H1 (cell line): ENCODE measurements around the gene SNRNP200. TPM values are rescaled to one million over a fixed set of nuclear protein-coding genes. Genes with fewer than 3 reads are reported as not detected.

Experiments used
- CTCF ChIA-PET: fragments of 300-600 bp; sonication (Branson Sonifier 250); formaldehyde crosslinking; loops from one replicate; lab custom pipeline; 2021; ENCODE audit not compliant: partially characterized antibody; lab: Charles Lee
- POLR2A ChIA-PET: fragments of 300-600 bp; sonication (Branson Sonifier 250); formaldehyde crosslinking; loops from one replicate; lab custom pipeline; 2021; ENCODE audit warnings: inconsistent platforms; ENCODE audit not compliant: partially characterized antibody; lab: Charles Lee
- DNase-seq, 2 experiments: peaks; one replicate each; pipeline versions ENCODE4 v3.0.0 to v3.0.0-alpha.2; 2010 to 2022; ENCODE audit warnings: low spot score in 2 of 2, low read depth in 1 of 2, mixed read lengths in 1 of 2
- FAIRE-seq: peaks from 2 replicates; lab custom pipeline; 2011; peaks lifted over from hg19 to GRCh38; lab: Jason Lieb, UNC
- H2AFZ ChIP-seq: 2 replicates; pipeline ENCODE4 v1.8.1; 2012; ENCODE audit warnings: low read length, inconsistent platforms
- H2AK5ac ChIP-seq: 2 replicates; pipeline ENCODE4 v1.6.1; 2013; ENCODE audit warnings: low read depth, low read length
- H2BK120ac ChIP-seq: replicated peaks from 2 replicates; pipeline ENCODE3; 2013; ENCODE audit warnings: low read depth, low read length, inconsistent platforms
- H2BK12ac ChIP-seq: 2 replicates; pipeline ENCODE4 v1.6.1; 2013; ENCODE audit warnings: low read depth, low read length
- H2BK15ac ChIP-seq: 2 replicates; pipeline ENCODE4 v1.6.1; 2013; ENCODE audit warnings: low read length
- H2BK20ac ChIP-seq: 2 replicates; pipeline ENCODE4 v1.6.1; 2013; ENCODE audit warnings: low read length
- H2BK5ac ChIP-seq: 2 replicates; pipeline ENCODE4 v1.6.1; 2013; ENCODE audit warnings: low read depth, low read length
- H3K14ac ChIP-seq: 2 replicates; pipeline ENCODE4 v1.6.1; 2013; ENCODE audit warnings: inconsistent platforms; ENCODE audit not compliant: insufficient read length
- H3K18ac ChIP-seq: 2 replicates; pipeline ENCODE4 v1.6.1; 2013; ENCODE audit warnings: low read length; ENCODE audit errors: extremely low read depth
- H3K23ac ChIP-seq: 2 replicates; pipeline ENCODE4 v1.6.1; 2013; ENCODE audit warnings: inconsistent platforms; ENCODE audit not compliant: insufficient read length
- H3K23me2 ChIP-seq: 2 replicates; pipeline ENCODE4 v1.6.1; 2013; ENCODE audit warnings: low read depth, low read length
- H3K27ac ChIP-seq: 2 replicates; pipeline ENCODE4 v1.6.1; 2011; ENCODE audit warnings: low read depth, low read length, inconsistent platforms
- H3K27me3 ChIP-seq, 4 experiments: replicated peaks in 1 of 4; 1 replicate in 1 of 4; 2 replicates in 3 of 4; pipeline versions ENCODE4 v1.6.1 to v1.8.1; 2011 to 2013; ENCODE audit warnings: low read length in 3 of 4, mild to moderate bottlenecking in 3 of 4, inconsistent platforms in 2 of 4, mixed read lengths in 2 of 4, moderate library complexity in 1 of 4; ENCODE audit not compliant: control insufficient read depth in 3 of 4, insufficient read depth in 3 of 4; ENCODE audit errors: extremely low read depth in 1 of 4
- H3K36me3 ChIP-seq, 4 experiments: 2 replicates each; pipeline versions ENCODE4 v1.6.1 to v1.8.1; 2011 to 2013; ENCODE audit warnings: mild to moderate bottlenecking in 4 of 4, low read length in 3 of 4, moderate library complexity in 2 of 4, control low read depth in 1 of 4, inconsistent platforms in 1 of 4; ENCODE audit not compliant: insufficient read depth in 4 of 4, control insufficient read depth in 2 of 4
- H3K4ac ChIP-seq: replicated peaks from 2 replicates; pipeline ENCODE3; 2013; ENCODE audit warnings: low read length, low read depth, mixed read lengths, inconsistent platforms; ENCODE audit not compliant: insufficient read length
- H3K4me1 ChIP-seq, 4 experiments: replicated peaks in 1 of 4; 1 replicate in 1 of 4; 2 replicates in 3 of 4; pipeline versions ENCODE4 v1.6.1 to v1.8.1; 2011 to 2013; ENCODE audit warnings: low read length in 3 of 4, inconsistent platforms in 2 of 4, mixed read lengths in 1 of 4; ENCODE audit not compliant: insufficient read depth in 4 of 4, control insufficient read depth in 3 of 4
- H3K4me2 ChIP-seq, 2 experiments: 2 replicates each; pipeline versions ENCODE4 v1.6.1 to v1.8.1; 2011 to 2013; ENCODE audit warnings: low read depth in 2 of 2, low read length in 2 of 2, control low read depth in 1 of 2, inconsistent platforms in 1 of 2, mild to moderate bottlenecking in 1 of 2; ENCODE audit not compliant: insufficient read depth in 1 of 2
- H3K4me3 ChIP-seq, 4 experiments: fragments of 200-600, 300-600 bp in 1 of 4; sonication (generic), shearing (Covaris generic), sonication (Bioruptor Twin) in 1 of 4; 2 replicates each; pipeline versions ENCODE4 v1.5.1 to v1.8.1; 2011 to 2016; ENCODE audit warnings: low read length in 4 of 4, low read depth in 3 of 4, control low read depth in 2 of 4, inconsistent platforms in 2 of 4, mild to moderate bottlenecking in 2 of 4, mixed read lengths in 1 of 4, moderate library complexity in 1 of 4; ENCODE audit not compliant: insufficient read depth in 2 of 4; ENCODE audit errors: extremely low read depth in 1 of 4
- H3K56ac ChIP-seq: replicated peaks from 2 replicates; pipeline ENCODE3; 2013; ENCODE audit warnings: low read depth, mild to moderate bottlenecking, mixed read lengths, low read length, inconsistent platforms; ENCODE audit not compliant: insufficient read length
- H3K79me1 ChIP-seq: 2 replicates; pipeline ENCODE4 v1.6.1; 2013; ENCODE audit warnings: low read depth, low read length, control low read depth
- H3K79me2 ChIP-seq, 2 experiments: 2 replicates each; pipeline versions ENCODE4 v1.6.1 to v1.8.1; 2012 to 2013; ENCODE audit warnings: low read length in 2 of 2, mild to moderate bottlenecking in 2 of 2, inconsistent platforms in 1 of 2; ENCODE audit not compliant: insufficient read depth in 2 of 2, control insufficient read depth in 1 of 2
- H3K9ac ChIP-seq, 4 experiments: replicated peaks in 1 of 4; 1 replicate in 1 of 4; 2 replicates in 3 of 4; pipeline versions ENCODE4 v1.6.1 to v1.8.1; 2011 to 2013; ENCODE audit warnings: low read depth in 3 of 4, low read length in 3 of 4, control low read depth in 2 of 4, mild to moderate bottlenecking in 2 of 4, moderate library complexity in 2 of 4, inconsistent platforms in 1 of 4; ENCODE audit errors: extremely low read depth in 1 of 4
- H3K9me3 ChIP-seq, 2 experiments: 2 replicates each; pipeline versions ENCODE4 v1.6.1 to v1.8.1; 2012 to 2013; ENCODE audit warnings: mild to moderate bottlenecking in 2 of 2, moderate library complexity in 2 of 2, control low read depth in 1 of 2, inconsistent platforms in 1 of 2, low read depth in 1 of 2, low read length in 1 of 2, mixed read lengths in 1 of 2; ENCODE audit not compliant: insufficient read depth in 2 of 2
- H4K20me1 ChIP-seq, 2 experiments: replicated peaks in 1 of 2; 2 replicates each; pipeline versions ENCODE3 to v1.8.1; 2011 to 2013; ENCODE audit warnings: inconsistent platforms in 2 of 2, low read length in 2 of 2, mild to moderate bottlenecking in 1 of 2; ENCODE audit not compliant: insufficient read depth in 2 of 2, control insufficient read depth in 1 of 2
- H4K5ac ChIP-seq: 2 replicates; pipeline ENCODE4 v1.6.1; 2013; ENCODE audit warnings: low read length, low read depth, mixed read lengths, inconsistent platforms; ENCODE audit not compliant: insufficient read length
- H4K8ac ChIP-seq: 2 replicates; pipeline ENCODE4 v1.8.0; 2013; ENCODE audit warnings: mild to moderate bottlenecking, moderate library complexity, low read length, inconsistent platforms; ENCODE audit not compliant: insufficient read depth; ENCODE audit errors: extremely low read depth
- H4K91ac ChIP-seq: replicated peaks from 2 replicates; pipeline ENCODE3; 2013; ENCODE audit warnings: low read length, mixed read lengths, inconsistent platforms; ENCODE audit not compliant: insufficient read length
- ATF2 ChIP-seq: IDR thresholded peaks from 2 replicates; pipeline ENCODE4 v1.6.1; 2012; ENCODE audit warnings: low read length, inconsistent platforms
- CBX5 ChIP-seq: fragments of 300-800, 300-1000 bp; sonication (generic); IDR thresholded peaks from 2 replicates; pipeline ENCODE4 v1.7.1; 2016; ENCODE audit warnings: antibody characterized with exemption, low read length, low read depth
- EGR1 ChIP-seq: IDR thresholded peaks from 2 replicates; pipeline ENCODE4 v1.6.1; 2011; ENCODE audit warnings: low read depth, low read length, borderline replicate concordance
- HDAC6 ChIP-seq: IDR thresholded peaks from one replicate; pipeline ENCODE4 v1.7.1; 2012; ENCODE audit warnings: low read depth, mild to moderate bottlenecking, inconsistent platforms, low read length, moderate library complexity
- JUND ChIP-seq: IDR thresholded peaks from 2 replicates; pipeline ENCODE4 v1.6.1; 2011; ENCODE audit warnings: mild to moderate bottlenecking, improper control_type of control experiment, low read length
- MAFK ChIP-seq: IDR thresholded peaks from 2 replicates; pipeline ENCODE4 v1.6.1; 2012; ENCODE audit warnings: low read depth, mild to moderate bottlenecking, improper control_type of control experiment, low read length
- PHF8 ChIP-seq: fragments of 200-600 bp; sonication (generic); conservative IDR thresholded peaks from 2 replicates; pipeline ENCODE4 v1.7.1; 2012; ENCODE audit warnings: low read depth, mild to moderate bottlenecking, inconsistent platforms, low read length, moderate library complexity
- POLR2A ChIP-seq, 2 experiments: IDR thresholded peaks; 1 replicate in 1 of 2; 2 replicates in 1 of 2; pipeline ENCODE4 v1.6.1; 2011; ENCODE audit warnings: low read depth in 2 of 2, low read length in 2 of 2, mild to moderate bottlenecking in 2 of 2; ENCODE audit errors: control extremely low read depth in 1 of 2
- RAD21 ChIP-seq, 2 experiments: IDR thresholded peaks in 1 of 2; conservative IDR thresholded peaks in 1 of 2; 2 replicates each; pipeline ENCODE4 v1.6.1; 2011; ENCODE audit warnings: low read depth in 2 of 2, low read length in 2 of 2, improper control_type of control experiment in 1 of 2, inconsistent platforms in 1 of 2, mild to moderate bottlenecking in 1 of 2, moderate library complexity in 1 of 2
- RXRA ChIP-seq: IDR thresholded peaks from 2 replicates; pipeline ENCODE4 v1.6.1; 2011; ENCODE audit warnings: low read depth, mild to moderate bottlenecking, low read length, moderate library complexity; ENCODE audit not compliant: insufficient read depth
- SIRT6 ChIP-seq: IDR thresholded peaks from one replicate; pipeline ENCODE4 v1.7.1; 2012; ENCODE audit warnings: low read length, inconsistent platforms
- SP1 ChIP-seq: IDR thresholded peaks from 2 replicates; pipeline ENCODE4 v1.6.1; 2011; ENCODE audit warnings: low read depth, low read length
- SP4 ChIP-seq: IDR thresholded peaks from 2 replicates; pipeline ENCODE4 v1.6.1; 2012; ENCODE audit warnings: low read length, inconsistent platforms
- TAF1 ChIP-seq: IDR thresholded peaks from 2 replicates; pipeline ENCODE4 v1.6.1; 2011; ENCODE audit warnings: mild to moderate bottlenecking, low read depth, low read length
- WGBS, 2 experiments: shearing (Covaris generic) in 1 of 2; methylation state at CpG; one replicate each; pipeline versions ENCODE4 v1.1.6 to v1.1.7; 2013 to 2015; ENCODE audit warnings: low lambda C conversion rate in 2 of 2, mixed read lengths in 2 of 2, inconsistent platforms in 1 of 2, low coverage in 1 of 2, missing lambda C conversion rate in 1 of 2; ENCODE audit not compliant: insufficient replicate concordance in 2 of 2, insufficient coverage in 1 of 2, insufficient read length in 1 of 2; ENCODE audit errors: extremely low coverage in 1 of 2, missing lambda C conversion rate in 1 of 2; 5-methylcytosine and 5-hydroxymethylcytosine counted together
- polyA plus RNA-seq, 7 experiments: library from polyadenylated mRNA; depleted of rRNA in 3 of 7; stranded (reverse) in 5 of 7; unstranded in 2 of 7; fragments of >200 nt in 5 of 7; fragments of 200-250 nt in 2 of 7; gene quantifications; 1 replicate in 5 of 7; 2 replicates in 1 of 7; 4 replicates in 1 of 7; pipeline versions ENCODE4 v1.2.1 to v1.2.3, GENCODE V29; 2011 to 2013; ENCODE audit warnings: missing spikeins in 2 of 7, mixed read lengths in 2 of 7
- total RNA-seq: library from RNA; stranded (reverse); fragmentation: NEBNext Ultra II Directional; extraction: Animal tissue kit (Norgen Biotek cat#: 25700); gene quantifications from 2 replicates; pipeline ENCODE4 v1.2.1, GENCODE V29; 2021

Gene SNRNP200
- total and polyA plus RNA-seq, 2 of the 8 experiments (the other 6 are each of a cell fraction or from before 2014, with no cell fraction given) = 190 to 289 TPM

GRCh38 chr2:96233436-96233835 is 71.9 kb downstream of the SNRNP200 start:
- H2BK20ac ChIP-seq = no peak overlapping the region
- H3K4me2 ChIP-seq = no peak overlapping the region
- no peak overlapping the region for H3K4ac ChIP-seq
- H3K4me3 ChIP-seq = no peak overlapping the region
- H4K20me1 ChIP-seq = peaks cover 0 to 2% of the 10 kb centered on the region in 2 experiments
- no peak overlapping the region for H4K8ac ChIP-seq
- H2BK12ac ChIP-seq = no peak overlapping the region
- H2AFZ ChIP-seq = no peak overlapping the region
- no peaks in the 10 kb centered on the region for H3K79me1 ChIP-seq
- no peak overlapping the region for H4K91ac ChIP-seq
- H3K18ac ChIP-seq = no peak overlapping the region
- POLR2A ChIA-PET = no interaction called here
- no peaks in the 10 kb centered on the region for H3K9me3 ChIP-seq
- CTCF ChIA-PET = interaction anchor here (0.8 to 2.2 kb wide), 7 partner anchors 13 to 211 kb away, joined by 3 to 11 read pairs (median 4); no protein-coding TSS in a partner anchor
- DNase-seq (no peak), FAIRE-seq (no peak)
- no peaks in the 10 kb centered on the region for H3K23me2 ChIP-seq
- H3K79me2 ChIP-seq = no peaks in the 10 kb centered on the region
- no peak overlapping the region for H3K23ac ChIP-seq
- no peaks in the 10 kb centered on the region for H3K4me1 ChIP-seq
- H2BK15ac ChIP-seq = no peak overlapping the region
- H3K14ac ChIP-seq = no peak overlapping the region
- H3K56ac ChIP-seq = no peak overlapping the region
- H2BK120ac ChIP-seq = no peak overlapping the region
- no peak overlapping the region for H3K9ac ChIP-seq
- no peak overlapping the region for H2AK5ac ChIP-seq
- no peaks in the 10 kb centered on the region for H3K36me3 ChIP-seq
- H2BK5ac ChIP-seq = no peak overlapping the region
- no peak overlapping the region for H3K27ac ChIP-seq
- WGBS, 2 experiments = 97% methylated on average over 6 of the region's 6 CpGs; no CpG with 5 or more reads in 1 of the 2 experiments
- H4K5ac ChIP-seq = no peak overlapping the region
- no peaks in the 10 kb centered on the region for H3K27me3 ChIP-seq
- TF ChIP-seq CBX5 (no peak), MAFK (no peak), SP4 (no peak), JUND (no peak), HDAC6 (no peak), SP1 (no peak), EGR1 (no peak), ATF2 (no peak), POLR2A (IDR thresholded peaks at IDR 0.05; ENCODE audit: control extremely low read depth in 1 of 2, low read depth in 2 of 2, low read length in 2 of 2) (no peak), SIRT6 (no peak), PHF8 (no peak), RAD21 (IDR thresholded peaks at IDR 0.05 in 1 of 2, conservative IDR thresholded peaks at IDR 0.05 in 1 of 2; ENCODE audit: low read depth in 2 of 2, low read length in 2 of 2) (no peak), TAF1 (no peak), RXRA (no peak)
